ENCODE results near the gene THSD7B. TPM values are rescaled to one million over a fixed set of nuclear protein-coding genes. Genes with fewer than 3 reads are reported as not detected.

The THSD7B gene
- total RNA-seq, 1 donor from 2014 or later: 0.10 TPM

DNA sequence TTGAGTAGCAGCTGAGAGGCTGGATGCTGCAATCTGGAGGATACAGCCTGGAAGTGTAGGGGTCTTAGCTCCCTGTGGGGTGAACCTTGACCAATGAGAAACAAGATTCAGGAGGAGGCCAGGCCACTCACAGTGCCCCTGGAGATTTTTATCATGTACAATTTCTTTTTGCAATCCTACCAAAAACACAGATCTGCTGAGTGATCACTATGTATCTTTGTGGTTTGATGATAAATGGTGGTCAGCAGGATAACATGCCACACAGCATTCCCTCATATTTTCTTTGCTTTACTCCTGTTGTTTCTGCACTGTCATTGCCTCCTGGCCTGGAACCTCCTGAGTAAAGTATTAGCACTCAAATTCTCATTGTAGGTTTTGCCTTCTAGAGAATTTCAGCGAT, 357.9 kb downstream of the THSD7B start:
- ATAC-seq (no peak), DNase-seq (ENCODE audit: low spot score) (no peak)

DNA sequence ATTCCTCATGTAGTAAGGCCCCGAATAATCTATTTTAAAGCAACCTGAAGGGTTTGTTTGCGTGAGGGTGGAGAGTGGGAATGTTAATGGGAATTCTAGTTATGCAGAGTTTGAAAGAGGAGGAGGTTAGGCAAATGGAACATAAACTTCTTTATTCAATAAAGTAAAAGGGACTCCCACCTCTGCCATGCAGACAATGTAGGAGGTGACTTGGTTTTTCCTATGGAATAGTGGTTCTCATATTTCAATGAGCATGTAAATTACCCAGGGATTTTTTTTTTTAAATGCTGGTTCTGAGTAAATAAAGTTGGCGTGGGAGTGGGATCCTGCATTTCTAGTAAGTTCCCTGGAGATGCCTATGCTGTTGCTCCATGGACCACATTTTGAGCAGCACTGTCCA, 367.9 kb downstream of the THSD7B start:
- ATAC-seq: no peak
- DNase-seq (ENCODE audit: low spot score): no peak

GRCh38 chr2:137138263-137138662, 372.9 kb downstream of the THSD7B start:
- no peak for DNase-seq (ENCODE audit: low spot score)
- ATAC-seq: no peak

DNA sequence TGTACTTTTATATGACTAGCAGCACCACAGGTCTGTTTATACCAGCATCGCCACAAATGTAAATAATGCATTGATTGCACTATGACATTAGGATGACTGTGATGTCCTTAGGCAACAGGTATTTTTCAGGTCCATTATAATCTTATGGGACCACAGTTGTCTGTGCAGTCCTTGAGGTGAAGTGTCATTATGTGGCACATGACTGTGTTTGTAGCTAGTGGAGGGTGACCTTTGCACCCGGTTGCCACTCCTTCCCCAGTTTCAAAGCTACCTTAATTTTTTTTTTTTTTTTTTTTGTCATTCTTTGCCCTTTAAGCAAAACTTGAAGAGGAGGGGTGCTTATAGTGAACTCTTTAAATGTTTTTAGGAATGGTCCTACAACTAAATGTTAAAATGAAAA, 386.4 kb downstream of the THSD7B start:
- ATAC-seq (no peak), DNase-seq (ENCODE audit: low spot score) (no peak)

GRCh38 chr2:137154946-137155345, 389.6 kb downstream of the THSD7B start:
- DNase-seq (ENCODE audit: low spot score) (no peak), ATAC-seq (no peak)

GRCh38 chr2:137155356-137156104, 390.2 kb downstream of the THSD7B start:
- ATAC-seq (no peak), DNase-seq (ENCODE audit: low spot score) (no peak)

- ATAC-seq (no peak), DNase-seq (ENCODE audit: low spot score) (no peak)
These were observed 391.0 kb downstream of the THSD7B start for GRCh38 chr2:137156221-137156844.

DNA sequence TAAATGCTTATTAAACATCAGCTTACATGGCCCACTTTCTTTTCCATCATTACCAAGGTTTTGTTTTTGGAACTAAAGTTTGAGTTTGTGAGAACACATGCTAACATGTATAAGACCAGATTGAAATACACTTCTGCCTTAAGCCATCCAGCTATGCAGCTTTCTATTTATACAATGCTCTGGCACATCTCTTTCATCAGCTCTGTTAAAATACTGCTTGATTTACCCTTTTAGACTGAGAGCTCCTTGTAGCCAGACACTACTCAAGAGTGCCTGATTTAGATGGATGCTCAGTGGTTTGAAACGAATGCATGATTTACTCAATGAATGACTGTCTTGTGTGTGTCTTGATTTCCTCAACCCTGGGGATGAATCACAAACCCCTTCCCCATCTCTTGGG, 392.5 kb downstream of the THSD7B start:
- DNase-seq (ENCODE audit: low spot score) (no peak), ATAC-seq (no peak)

- ATAC-seq: no peak
- no peak for DNase-seq (ENCODE audit: low spot score)
These were observed 395.9 kb downstream of the THSD7B start for GRCh38 chr2:137161250-137161649.

DNA sequence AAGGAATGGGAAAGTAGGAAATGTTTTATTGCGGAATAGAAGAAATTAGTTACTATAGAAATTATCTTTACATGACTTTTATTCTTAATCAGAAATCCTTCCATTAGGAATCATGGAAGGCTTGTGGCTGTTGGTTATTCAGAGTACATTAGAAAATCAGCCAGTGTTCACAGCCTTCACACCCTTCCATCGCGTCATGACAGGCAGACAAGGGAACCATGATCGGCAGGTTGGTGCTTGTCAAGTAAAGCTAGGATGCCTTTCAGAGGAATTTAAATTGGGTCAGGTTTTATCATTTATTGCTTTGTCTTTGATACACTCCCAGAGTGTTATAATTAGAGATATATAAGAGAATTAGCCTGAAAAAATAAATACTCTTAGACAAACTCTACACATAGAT, 400.6 kb downstream of the THSD7B start:
- DNase-seq (ENCODE audit: low spot score) (no peak), ATAC-seq (no peak)

DNA sequence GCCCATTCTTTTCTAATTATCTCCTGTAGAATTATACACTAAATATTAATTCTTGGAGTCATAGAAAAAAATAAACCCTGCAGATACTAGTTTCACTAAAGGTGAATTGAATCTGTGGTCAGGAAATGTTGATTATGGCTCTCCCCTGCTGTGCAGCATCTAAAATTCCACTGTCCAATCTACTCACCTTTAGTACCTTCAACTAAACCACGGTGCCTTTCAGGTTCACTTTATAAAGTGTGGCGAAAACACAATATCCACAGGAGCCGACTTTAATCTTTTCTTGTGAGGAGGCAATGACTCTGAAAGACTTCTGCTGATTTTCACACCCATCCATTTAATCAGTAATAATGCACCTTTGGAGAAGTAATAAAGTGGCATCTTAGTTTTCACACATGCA, 402.3 kb downstream of the THSD7B start:
- no peak for ATAC-seq
- DNase-seq (ENCODE audit: low spot score): no peak

DNA sequence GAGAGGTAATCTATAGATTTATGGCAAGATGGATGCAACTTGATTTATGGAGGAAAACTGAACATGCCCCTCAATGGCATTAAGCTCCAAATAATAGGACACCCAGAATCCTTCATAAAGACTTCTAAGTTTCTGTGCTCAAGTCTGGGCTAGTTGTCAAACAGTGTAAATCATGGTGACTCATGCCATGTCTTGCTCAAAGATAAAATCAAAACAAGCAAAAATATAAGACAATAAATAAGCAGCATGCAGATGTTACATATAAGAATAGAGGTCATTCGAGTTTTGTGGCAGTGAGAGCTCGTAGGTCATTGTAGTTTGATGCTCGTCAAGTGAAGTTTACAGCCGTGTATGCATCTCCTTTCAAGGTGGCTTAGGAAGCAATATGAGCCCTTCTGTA, 403.2 kb downstream of the THSD7B start:
- ATAC-seq (no peak), DNase-seq (ENCODE audit: low spot score) (no peak)

DNA sequence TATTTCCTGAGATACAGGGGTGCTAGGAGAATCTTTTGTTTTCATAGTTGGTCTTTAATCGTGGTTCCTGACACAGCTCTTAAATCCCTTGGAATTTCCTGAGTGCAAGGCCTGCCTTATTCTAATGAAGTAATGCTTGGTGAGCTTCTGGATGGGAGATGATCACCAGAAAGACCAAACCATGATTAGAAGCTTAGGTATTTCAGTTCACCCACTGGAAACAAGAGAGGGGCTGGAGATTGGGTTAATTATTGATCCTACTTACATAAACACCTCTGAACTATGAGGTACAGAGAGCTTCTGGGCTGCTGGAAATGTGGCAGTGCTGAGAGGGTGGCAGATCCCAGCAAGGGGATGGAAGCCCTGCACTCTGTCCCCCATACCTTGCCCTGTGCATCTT, 406.8 kb downstream of the THSD7B start:
- ATAC-seq (no peak), DNase-seq (ENCODE audit: low spot score) (no peak)

- DNase-seq (ENCODE audit: low spot score) (no peak), ATAC-seq (no peak)
These were observed 408.1 kb downstream of the THSD7B start for GRCh38 chr2:137173463-137173862.

- ATAC-seq: no peak
- DNase-seq (ENCODE audit: low spot score): no peak
These were observed 409.9 kb downstream of the THSD7B start for GRCh38 chr2:137175246-137175645.

- ATAC-seq (no peak), DNase-seq (ENCODE audit: low spot score) (no peak)
These were observed 413.6 kb downstream of the THSD7B start for GRCh38 chr2:137178951-137179377.

GRCh38 chr2:137179542-137179941, 414.2 kb downstream of the THSD7B start:
- DNase-seq (ENCODE audit: low spot score) (no peak), ATAC-seq (no peak)

DNA sequence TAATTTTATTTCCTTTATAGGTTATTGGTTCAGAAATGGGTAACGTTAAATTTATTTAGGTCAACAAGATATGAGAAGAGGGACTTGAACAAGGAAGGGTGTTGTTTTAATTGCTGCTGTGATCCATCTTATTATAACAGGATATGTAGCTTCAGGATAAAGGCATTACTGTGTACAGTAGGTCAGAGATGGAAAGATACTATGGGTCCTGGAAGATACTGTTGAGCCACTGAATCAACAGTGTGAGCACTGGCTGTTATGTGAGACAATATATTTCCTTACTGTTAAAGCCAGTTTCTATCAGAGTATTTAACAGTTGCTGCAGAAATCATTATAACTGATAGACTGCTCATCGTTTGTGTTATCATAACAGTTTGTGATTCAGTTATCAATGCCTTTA, 414.7 kb downstream of the THSD7B start:
- ATAC-seq (no peak), DNase-seq (ENCODE audit: low spot score) (no peak)

GRCh38 chr2:137181370-137181769, 416.0 kb downstream of the THSD7B start:
- DNase-seq (ENCODE audit: low spot score): no peak
- no peak for ATAC-seq

GRCh38 chr2:137182071-137182470, 416.7 kb downstream of the THSD7B start:
- ATAC-seq: no peak

GRCh38 chr2:137183206-137183898, 418.0 kb downstream of the THSD7B start:
- no peak for ATAC-seq
- DNase-seq (ENCODE audit: low spot score): no peak

More at GRCh38 chr2:137182071-137182470, 416.7 kb downstream of the THSD7B start:
- no peak for DNase-seq (ENCODE audit: low spot score)
